GM12865 (cell line): ENCODE measurements around the gene INTS7.

Experiments used
- DNase-seq: peaks from one replicate; pipeline ENCODE4 v3.0.0; 2010; ENCODE audit warnings: low read depth
- H3K4me3 ChIP-seq: 2 replicates; pipeline ENCODE4 v1.5.1; 2011; ENCODE audit warnings: mild to moderate bottlenecking, low read depth, low read length, control low read depth
- CTCF ChIP-seq: IDR thresholded peaks from 2 replicates; pipeline ENCODE4 v1.5.1; 2011; ENCODE audit warnings: low read length, control low read depth, low read depth, inconsistent platforms; ENCODE audit not compliant: insufficient read depth; ENCODE audit errors: missing control alignments

The INTS7 gene

DNA sequence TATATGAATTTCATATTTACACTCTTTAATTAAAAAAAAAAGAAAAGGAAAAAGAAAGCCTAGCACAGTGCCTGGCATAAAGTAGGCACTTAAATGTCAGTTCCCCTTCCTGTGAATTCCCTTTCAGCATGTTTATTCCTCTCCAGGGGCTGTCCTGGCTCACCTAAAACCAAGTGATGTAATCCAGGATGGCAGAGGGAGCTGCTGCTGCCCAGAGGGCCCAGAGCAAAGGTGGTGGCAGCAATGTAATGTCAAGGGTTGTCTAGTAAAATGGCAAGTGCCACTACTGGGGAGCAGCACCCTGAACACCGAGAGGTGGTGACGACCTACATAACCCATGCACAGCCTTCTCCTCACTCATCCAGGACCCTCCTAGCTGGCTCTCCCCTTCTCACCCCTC, 126.4 kb downstream of the INTS7 start:
- no peak overlapping the region for H3K4me3 ChIP-seq
- no peak for TF ChIP-seq CTCF
- DNase-seq = no peak

GRCh38 chr1:211908453-211908852, 126.9 kb downstream of the INTS7 start:
- no peak overlapping the region for H3K4me3 ChIP-seq
- no peak for TF ChIP-seq CTCF
- DNase-seq = peak; percentile 58

DNA sequence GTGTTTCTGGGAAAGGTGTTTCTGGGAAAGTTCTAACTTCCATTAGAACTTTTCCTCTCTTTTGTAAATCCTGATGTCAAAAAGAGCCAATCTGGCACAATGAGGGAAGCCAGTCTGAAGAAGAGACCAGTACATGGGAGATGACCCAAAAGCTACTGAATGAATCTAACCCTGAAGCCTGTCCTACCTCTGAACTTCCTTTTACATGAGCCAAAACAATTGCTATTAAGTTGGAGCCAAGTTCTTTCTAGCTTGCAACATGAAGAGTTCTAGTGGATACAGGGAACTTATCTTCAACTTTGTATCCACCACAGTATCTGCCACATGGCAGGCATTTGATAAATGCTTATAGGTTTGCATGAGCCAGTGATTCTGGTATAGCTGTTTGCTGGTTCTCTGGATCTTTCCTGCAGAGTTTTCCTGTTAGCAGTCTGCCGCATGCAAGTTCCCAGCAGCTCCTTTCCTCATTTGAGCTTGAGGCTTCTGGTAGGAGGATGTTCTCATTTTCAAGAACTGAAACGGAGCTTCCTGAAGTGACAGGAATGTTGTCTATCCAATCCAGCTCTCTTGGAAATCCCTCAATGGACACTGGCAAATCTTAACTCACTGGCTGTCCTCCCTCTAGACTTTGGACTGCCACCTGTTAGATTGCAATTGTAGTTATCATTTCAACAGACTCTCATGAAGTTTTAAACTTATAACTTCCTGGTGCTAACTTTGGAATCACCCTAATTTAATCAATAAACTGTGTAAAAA, 131.7 kb downstream of the INTS7 start:
- DNase-seq = no peak
- H3K4me3 ChIP-seq = no peak overlapping the region
- no peak for TF ChIP-seq CTCF

DNA sequence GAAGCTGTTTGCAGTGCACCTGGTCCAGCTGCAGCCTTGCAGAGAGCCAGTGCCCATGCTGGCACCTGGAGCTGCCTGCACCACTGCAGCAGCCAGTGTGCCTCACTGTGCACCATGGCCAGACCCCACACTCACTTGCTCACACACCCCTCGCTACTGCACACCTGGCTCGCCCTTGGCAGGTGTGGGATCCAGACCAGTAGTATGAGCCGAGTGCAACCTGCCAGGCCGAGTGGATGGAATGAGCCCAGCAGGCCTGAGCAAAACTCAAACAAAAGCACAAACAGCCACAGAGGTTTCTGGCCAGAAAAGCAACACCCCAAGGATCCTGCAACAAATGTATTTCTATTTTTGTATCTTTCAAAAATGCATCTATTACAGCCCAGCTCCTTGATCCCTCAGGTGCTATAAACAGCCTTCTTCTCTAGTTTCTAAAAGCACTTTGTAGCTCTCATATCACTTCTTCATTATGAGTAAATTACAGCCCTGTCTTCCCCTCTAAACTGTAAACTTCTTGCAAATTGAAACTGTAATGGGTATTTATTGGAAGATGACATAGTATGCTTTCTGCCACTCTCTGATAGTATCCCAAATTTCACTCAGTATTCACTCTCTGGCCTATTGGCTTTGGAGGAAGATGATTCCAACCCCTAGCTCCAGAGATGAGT, 132.6 kb downstream of the INTS7 start:
- no peak for TF ChIP-seq CTCF
- H3K4me3 ChIP-seq = no peak overlapping the region
- peak; percentile 15 for DNase-seq

DNA sequence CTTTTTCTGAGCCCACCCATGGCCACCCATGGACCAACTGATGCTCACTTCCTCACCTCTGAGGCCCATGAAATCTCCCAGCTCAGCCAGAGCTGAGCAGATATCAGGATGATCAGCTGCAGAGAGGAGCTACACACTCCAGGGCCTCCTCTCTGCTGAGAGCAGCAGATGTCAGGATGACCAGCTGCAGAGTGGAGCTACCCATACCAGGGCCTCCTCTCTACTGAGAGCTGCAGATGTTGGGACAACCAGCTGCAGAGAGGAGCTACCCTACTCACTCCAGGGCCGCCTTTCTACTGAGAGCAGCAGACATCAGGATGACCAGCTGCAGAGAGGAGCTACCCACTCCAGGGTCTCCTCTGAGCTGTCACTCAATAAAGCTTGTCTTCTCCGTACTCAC, 133.4 kb downstream of the INTS7 start:
- TF ChIP-seq CTCF = no peak
- H3K4me3 ChIP-seq = no peak overlapping the region
- DNase-seq = no peak

GRCh38 chr1:211900441-211900840, 134.9 kb downstream of the INTS7 start:
- no peak for TF ChIP-seq CTCF
- no peak for DNase-seq
- no peak overlapping the region for H3K4me3 ChIP-seq

GRCh38 chr1:211896958-211897357, 138.4 kb downstream of the INTS7 start:
- no peak for DNase-seq
- no peak for TF ChIP-seq CTCF
- no peak overlapping the region for H3K4me3 ChIP-seq
